ENCODE data around the gene ARFRP1.

- no peak for TF ChIP-seq EZH2 (IDR thresholded peaks at IDR 0.05; ENCODE audit: borderline replicate concordance, insufficient read depth, low read depth, low read length, poor library complexity, severe bottlenecking)
- no peak for TF ChIP-seq CTCF (IDR thresholded peaks at IDR 0.05)
These were observed 30.3 kb upstream of the ARFRP1 start for GRCh38 chr20:63737945-63738686.
